ENCODE measurements around the gene C1orf226. TPM values are rescaled to one million over a fixed set of nuclear protein-coding genes. Genes with fewer than 3 reads are reported as not detected.

Gene C1orf226
- total and polyA plus RNA-seq, 2 experiments from 2014 or later: under 0.01 to 0.08 TPM

DNA sequence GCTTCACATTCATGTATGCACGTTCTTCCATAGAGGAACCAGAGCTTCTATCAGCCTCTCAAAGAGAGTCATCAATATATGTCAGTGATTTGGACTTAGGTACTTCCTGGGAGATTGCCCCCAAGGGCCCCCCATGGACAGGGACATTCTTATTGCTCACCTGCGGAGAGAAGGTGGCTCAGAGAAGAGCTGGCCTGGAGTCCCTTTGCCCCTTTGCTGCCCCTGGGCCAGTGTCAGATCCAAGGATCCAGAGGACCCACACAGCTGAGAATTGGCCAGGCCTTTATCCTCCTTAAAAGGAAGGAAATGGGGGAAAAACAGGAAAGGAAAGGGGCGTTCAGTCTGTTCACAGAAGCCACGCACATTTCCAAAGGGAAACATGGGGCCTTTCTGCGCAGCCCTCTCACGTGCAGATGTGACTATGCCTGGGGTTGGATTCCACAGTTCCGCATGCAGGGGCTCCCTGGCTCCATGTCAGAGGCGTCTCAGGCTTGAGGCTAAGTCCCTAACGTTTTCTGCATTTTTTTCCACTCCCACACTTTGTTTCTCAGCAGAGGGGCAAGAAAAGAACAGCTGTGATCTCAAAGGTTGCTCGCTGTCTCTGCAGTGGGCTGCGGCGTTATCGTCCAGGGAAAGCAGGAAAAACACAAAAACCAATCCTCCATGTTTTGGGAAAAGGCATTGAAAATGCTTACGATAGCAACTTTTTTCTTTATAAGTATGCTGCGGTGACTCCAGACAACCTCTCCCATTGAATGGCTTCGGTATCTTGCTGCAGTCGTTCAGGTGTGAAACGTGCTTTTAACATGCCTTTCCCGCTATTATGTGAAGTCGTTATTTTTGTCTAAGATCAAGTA lies 5.9 kb downstream of the C1orf226 start:
- no peak overlapping the region for H3K27ac ChIP-seq
- in situ Hi-C loops (cut with MboI): loop anchor here (10.0 kb wide), 1 partner anchor 333 kb away; no protein-coding TSS in a partner anchor
- TF ChIP-seq EZH2 (IDR thresholded peaks at IDR 0.05; ENCODE audit: insufficient read depth, poor library complexity, severe bottlenecking) (no peak), EZH2phosphoT487 (IDR thresholded peaks at IDR 0.05; ENCODE audit: insufficient read depth, low read depth) (no peak)
- H2AFZ ChIP-seq: no peak overlapping the region
- H3K27me3 ChIP-seq (replicated peaks; ENCODE audit: insufficient read depth): peaks cover 6% of the 10 kb centered on the region; the same call in 1 of the 2 replicates
- 0 out of 2 replicates have a peak, but pooled peaks cover 3% of the 10 kb centered on the region for H3K4me1 ChIP-seq (ENCODE audit: insufficient read depth)
- H3K9ac ChIP-seq: no peak overlapping the region
- no peaks in the 10 kb centered on the region for H3K9me2 ChIP-seq (ENCODE audit: insufficient read depth)
- no peak overlapping the region for H3K4me2 ChIP-seq (ENCODE audit: unreplicated experiment)
- no peaks in the 10 kb centered on the region for H3K9me3 ChIP-seq (ENCODE audit: low read depth)
- H3K79me2 ChIP-seq (ENCODE audit: insufficient read depth): no peaks in the 10 kb centered on the region
- DNase-seq: no peak
- 64 to 66% methylated on average over 20 of the region's 20 CpGs for WGBS, 2 experiments (ENCODE audit: low coverage in 1 of 2, low lambda C conversion rate in 2 of 2, missing lambda C conversion rate in 2 of 2)
- H3K4me3 ChIP-seq: no peak overlapping the region
- H3K36me3 ChIP-seq (ENCODE audit: low read depth): no peaks in the 10 kb centered on the region
- H4K20me1 ChIP-seq (ENCODE audit: insufficient read depth): no peaks in the 10 kb centered on the region
- no peaks in the 10 kb centered on the region for H3F3A ChIP-seq (ENCODE audit: insufficient read depth)

DNA sequence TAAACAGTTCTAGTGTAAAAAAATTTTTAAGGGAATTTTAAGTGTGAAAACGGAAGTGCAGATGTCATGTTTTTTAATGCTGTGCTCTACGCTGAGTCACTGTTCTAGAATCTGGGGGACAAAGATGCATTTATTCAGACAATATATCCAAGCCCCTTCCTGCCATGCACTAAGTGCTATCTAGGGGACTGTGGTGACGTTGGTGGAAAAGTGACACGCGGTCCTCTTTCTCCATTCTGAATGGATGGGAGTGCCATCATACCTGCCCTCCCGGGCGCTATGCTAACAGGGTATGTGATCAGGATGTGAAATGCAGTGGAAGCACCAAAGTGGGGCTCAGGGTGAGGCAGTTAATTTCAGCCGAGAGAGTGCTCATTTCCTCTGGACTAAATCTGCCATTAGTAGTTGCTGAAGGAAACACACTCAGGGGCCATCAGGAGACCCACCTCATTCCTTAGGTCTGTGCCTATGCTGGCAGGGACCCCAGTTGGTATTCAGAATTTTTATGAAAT lies 6.6 kb downstream of the C1orf226 start:
- peaks cover 6% of the 10 kb centered on the region; the same call in 1 of the 2 replicates for H3K27me3 ChIP-seq (replicated peaks; ENCODE audit: insufficient read depth)
- H3K27ac ChIP-seq: no peak overlapping the region
- no peak overlapping the region for H3K4me3 ChIP-seq
- no peaks in the 10 kb centered on the region for H3K79me2 ChIP-seq (ENCODE audit: insufficient read depth)
- no peaks in the 10 kb centered on the region for H3F3A ChIP-seq (ENCODE audit: insufficient read depth)
- TF ChIP-seq EZH2phosphoT487 (IDR thresholded peaks at IDR 0.05; ENCODE audit: insufficient read depth, low read depth): no peak
- no peak for TF ChIP-seq EZH2 (IDR thresholded peaks at IDR 0.05; ENCODE audit: insufficient read depth, poor library complexity, severe bottlenecking)
- in situ Hi-C loops (cut with MboI): loop anchor here (10.0 kb wide), 1 partner anchor 333 kb away; no protein-coding TSS in a partner anchor
- H3K9ac ChIP-seq: no peak overlapping the region
- no peak overlapping the region for H3K4me2 ChIP-seq (ENCODE audit: unreplicated experiment)
- no peak overlapping the region for H2AFZ ChIP-seq
- DNase-seq: no peak
- WGBS, 2 experiments (ENCODE audit: low coverage in 1 of 2, low lambda C conversion rate in 2 of 2, missing lambda C conversion rate in 2 of 2): 72 to 78% methylated on average over 8 of the region's 8 CpGs
- H3K9me3 ChIP-seq (ENCODE audit: low read depth): no peaks in the 10 kb centered on the region
- no peaks in the 10 kb centered on the region for H3K9me2 ChIP-seq (ENCODE audit: insufficient read depth)
- 0 out of 2 replicates have a peak, but pooled peaks cover 3% of the 10 kb centered on the region for H3K4me1 ChIP-seq (ENCODE audit: insufficient read depth)
- no peaks in the 10 kb centered on the region for H4K20me1 ChIP-seq (ENCODE audit: insufficient read depth)
- H3K36me3 ChIP-seq (ENCODE audit: low read depth): no peaks in the 10 kb centered on the region

DNA sequence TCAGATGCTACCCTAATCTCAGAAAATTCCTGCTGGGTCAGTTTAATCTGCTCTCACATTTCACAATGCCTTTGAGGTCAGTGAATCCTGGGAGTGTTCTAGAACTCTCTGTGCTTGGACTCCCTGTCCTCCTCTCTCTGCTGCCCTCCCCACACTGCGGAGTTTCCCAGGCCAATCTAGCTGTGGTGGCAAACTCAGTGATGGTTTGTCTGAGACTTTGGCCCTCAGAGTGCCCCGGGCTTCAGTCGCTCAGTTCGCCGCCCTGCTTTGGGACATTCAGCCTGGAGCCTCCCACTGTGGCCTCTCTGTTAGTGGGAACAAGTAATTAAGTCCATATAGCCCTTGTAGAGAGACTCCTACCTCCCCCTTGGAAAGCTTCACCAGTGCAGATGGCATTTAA lies 7.1 kb downstream of the C1orf226 start:
- H3K27me3 ChIP-seq (replicated peaks; ENCODE audit: insufficient read depth): peaks cover 6% of the 10 kb centered on the region; the same call in 1 of the 2 replicates
- no peak overlapping the region for H3K27ac ChIP-seq
- no peak overlapping the region for H3K9ac ChIP-seq
- no peaks in the 10 kb centered on the region for H3K9me3 ChIP-seq (ENCODE audit: low read depth)
- H3K4me3 ChIP-seq: no peak overlapping the region
- H4K20me1 ChIP-seq (ENCODE audit: insufficient read depth): no peaks in the 10 kb centered on the region
- no peak overlapping the region for H2AFZ ChIP-seq
- H3K9me2 ChIP-seq (ENCODE audit: insufficient read depth): no peaks in the 10 kb centered on the region
- 0 out of 2 replicates have a peak, but pooled peaks cover 3% of the 10 kb centered on the region for H3K4me1 ChIP-seq (ENCODE audit: insufficient read depth)
- TF ChIP-seq EZH2 (IDR thresholded peaks at IDR 0.05; ENCODE audit: insufficient read depth, poor library complexity, severe bottlenecking): no peak
- no peak for TF ChIP-seq EZH2phosphoT487 (IDR thresholded peaks at IDR 0.05; ENCODE audit: insufficient read depth, low read depth)
- DNase-seq: no peak
- no peaks in the 10 kb centered on the region for H3K36me3 ChIP-seq (ENCODE audit: low read depth)
- no peak overlapping the region for H3K4me2 ChIP-seq (ENCODE audit: unreplicated experiment)
- no peaks in the 10 kb centered on the region for H3F3A ChIP-seq (ENCODE audit: insufficient read depth)
- H3K79me2 ChIP-seq (ENCODE audit: insufficient read depth): no peaks in the 10 kb centered on the region
- in situ Hi-C loops (cut with MboI): loop anchor here (10.0 kb wide), 1 partner anchor 334 kb away; no protein-coding TSS in a partner anchor
- 43 to 57% methylated on average over 5 of the region's 5 CpGs for WGBS, 2 experiments (ENCODE audit: low coverage in 1 of 2, low lambda C conversion rate in 2 of 2, missing lambda C conversion rate in 2 of 2)

DNA sequence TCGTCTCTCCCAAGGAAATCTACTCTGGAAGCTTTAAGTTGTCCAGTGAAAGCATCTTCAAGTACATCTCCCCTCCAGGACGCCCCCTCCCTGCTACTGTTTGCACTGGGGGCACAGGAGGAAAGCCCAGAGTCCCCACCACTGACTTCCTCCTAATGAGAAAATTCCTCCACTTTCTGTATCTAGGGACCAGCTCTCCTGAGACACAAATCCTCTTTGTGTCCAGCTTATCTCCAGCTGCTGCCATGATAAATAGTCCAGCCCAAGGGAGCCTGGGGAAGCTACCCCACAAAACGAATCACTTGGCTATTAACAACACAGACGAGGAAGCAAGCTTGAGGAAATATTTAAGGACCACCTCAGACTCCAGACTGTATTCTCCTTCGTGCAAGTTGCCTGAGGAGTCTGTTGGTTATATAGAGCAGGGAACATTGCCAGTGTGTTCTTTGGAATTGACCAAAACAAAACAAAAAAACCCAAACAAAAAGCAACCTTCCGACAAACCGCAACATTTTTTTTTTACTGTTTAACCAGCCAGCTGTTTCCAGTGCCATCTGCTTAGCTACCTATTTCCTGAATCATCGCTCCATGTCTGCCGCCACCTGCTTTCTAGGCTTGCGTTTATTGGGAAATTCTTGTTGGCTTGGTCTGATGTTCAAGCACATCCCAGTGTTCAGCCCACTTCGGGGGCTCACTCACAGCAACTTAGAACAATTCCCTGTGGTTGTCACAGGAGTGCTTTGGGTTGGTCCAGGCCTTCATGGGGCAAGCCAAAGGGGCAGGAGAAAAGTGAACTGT lies 7.7 kb downstream of the C1orf226 start:
- Histone ChIP-seq H3K36me3 (ENCODE audit: low read depth) (no peaks in the 10 kb centered on the region), H3K27me3 (replicated peaks; ENCODE audit: insufficient read depth) (peaks cover 6% of the 10 kb centered on the region; the same call in 1 of the 2 replicates), H3K4me2 (ENCODE audit: unreplicated experiment) (no peak overlapping the region), H3K4me3 (no peak overlapping the region), H2AFZ (no peak overlapping the region), H3K9ac (no peak overlapping the region), H4K20me1 (ENCODE audit: insufficient read depth) (no peaks in the 10 kb centered on the region), H3K9me3 (ENCODE audit: low read depth) (no peaks in the 10 kb centered on the region), H3K27ac (no peak overlapping the region), H3K79me2 (ENCODE audit: insufficient read depth) (no peaks in the 10 kb centered on the region), H3K9me2 (ENCODE audit: insufficient read depth) (no peaks in the 10 kb centered on the region), H3K4me1 (ENCODE audit: insufficient read depth) (0 out of 2 replicates have a peak, but pooled peaks cover 3% of the 10 kb centered on the region), H3F3A (ENCODE audit: insufficient read depth) (no peaks in the 10 kb centered on the region)
- 45 to 47% methylated on average over 11 of the region's 11 CpGs for WGBS, 2 experiments (ENCODE audit: low coverage in 1 of 2, low lambda C conversion rate in 2 of 2, missing lambda C conversion rate in 2 of 2)
- TF ChIP-seq EZH2phosphoT487 (IDR thresholded peaks at IDR 0.05; ENCODE audit: insufficient read depth, low read depth): no peak
- TF ChIP-seq EZH2 (IDR thresholded peaks at IDR 0.05; ENCODE audit: insufficient read depth, poor library complexity, severe bottlenecking): no peak
- in situ Hi-C loops (cut with MboI): loop anchor here (10.0 kb wide), 1 partner anchor 334 kb away; no protein-coding TSS in a partner anchor
- peak; percentile 48 for DNase-seq

All from GM23248 (cell line).